Neural cell (in vitro differentiated cells): ENCODE data around the gene PLEKHA7. TPM values are rescaled to one million over a fixed set of nuclear protein-coding genes. Genes with fewer than 3 reads are reported as not detected.
A peak's percentile ranks its signal among the peaks of the same experiment; 100 is the strongest.

Experiments
- H2AFZ ChIP-seq: fragments of 200-600, 300-800 bp; sonication (generic), shearing (Covaris generic); 2 replicates; pipeline ENCODE4 v1.6.0; 2014; ENCODE audit warnings: low read depth, mild to moderate bottlenecking, antibody characterized with exemption, low read length, moderate library complexity
- H3F3A ChIP-seq: fragments of 200-600 bp; shearing (Covaris generic); 2 replicates; pipeline ENCODE4 v1.6.1; 2016; ENCODE audit warnings: mild to moderate bottlenecking, moderate library complexity, mixed read lengths, antibody characterized with exemption, low read length; ENCODE audit not compliant: insufficient read depth, poor library complexity, severe bottlenecking
- H3K27ac ChIP-seq: fragments of 200-600, 300-800 bp; sonication (generic), shearing (Covaris generic); 2 replicates; pipeline ENCODE4 v1.5.1; 2014; ENCODE audit warnings: mild to moderate bottlenecking, low read length, moderate library complexity
- H3K27me3 ChIP-seq: fragments of 300-800, 200-600 bp; sonication (generic), shearing (Covaris generic); 2 replicates; pipeline ENCODE4 v1.6.0; 2014; ENCODE audit warnings: mild to moderate bottlenecking, low read depth, low read length, moderate library complexity; ENCODE audit not compliant: insufficient read depth
- H3K36me3 ChIP-seq: fragments of 300-800, 200-600 bp; sonication (generic), shearing (Covaris generic); 2 replicates; pipeline ENCODE4 v1.5.1; 2014; ENCODE audit warnings: mild to moderate bottlenecking, antibody characterized with exemption, low read length, moderate library complexity; ENCODE audit not compliant: insufficient read depth
- H3K4me2 ChIP-seq: fragments of 300-800, 200-600 bp; sonication (generic), shearing (Covaris generic); 2 replicates; pipeline ENCODE4 v1.6.0; 2014; ENCODE audit warnings: mild to moderate bottlenecking, low read length
- H3K4me3 ChIP-seq: fragments of 300-800, 200-600 bp; sonication (generic), shearing (Covaris generic); 2 replicates; pipeline ENCODE4 v1.5.1; 2014; ENCODE audit warnings: mild to moderate bottlenecking, low read length, moderate library complexity
- H3K79me2 ChIP-seq: fragments of 200-600 bp; shearing (Covaris generic); replicated peaks from 2 replicates; pipeline ENCODE4 v1.6.0; 2014; ENCODE audit warnings: mild to moderate bottlenecking, low read length, moderate library complexity; ENCODE audit not compliant: insufficient read depth
- H3K9ac ChIP-seq: fragments of 300-800, 200-600 bp; sonication (generic), shearing (Covaris generic); 2 replicates; pipeline ENCODE4 v1.6.1; 2016; ENCODE audit warnings: mild to moderate bottlenecking, low read length, mixed read lengths
- H3K9me2 ChIP-seq: fragments of 200-600 bp; shearing (Covaris generic); 2 replicates; pipeline ENCODE4 v1.6.1; 2016; ENCODE audit warnings: mild to moderate bottlenecking, low read length, mixed read lengths; ENCODE audit not compliant: insufficient read depth
- H3K9me3 ChIP-seq: fragments of 200-600, 300-800 bp; sonication (generic), shearing (Covaris generic); 2 replicates; pipeline ENCODE4 v1.6.1; 2016; ENCODE audit warnings: mild to moderate bottlenecking, mixed run types, low read length, moderate library complexity, mixed read lengths
- H4K20me1 ChIP-seq: fragments of 200-600 bp; shearing (Covaris generic); 2 replicates; pipeline ENCODE4 v1.6.1; 2016; ENCODE audit warnings: mild to moderate bottlenecking, mixed run types; ENCODE audit not compliant: insufficient read depth
- EP300 ChIP-seq: fragments of 450-650 bp; conservative IDR thresholded peaks from 2 replicates; pipeline ENCODE4 v1.6.1; 2014; ENCODE audit warnings: antibody characterized with exemption, mild to moderate bottlenecking, moderate library complexity; ENCODE audit not compliant: poor library complexity, severe bottlenecking
- EZH2 ChIP-seq: fragments of 200-600, 300-800 bp; shearing (Covaris generic), sonication (generic); IDR thresholded peaks from 2 replicates; pipeline ENCODE4 v1.6.1; 2014; ENCODE audit warnings: antibody characterized with exemption, low read length, borderline replicate concordance, mild to moderate bottlenecking; ENCODE audit not compliant: insufficient read depth, poor library complexity, severe bottlenecking
- MXI1 ChIP-seq: fragments of 450-650 bp; conservative IDR thresholded peaks from 2 replicates; pipeline ENCODE4 v1.6.1; 2014; ENCODE audit warnings: antibody characterized with exemption, mild to moderate bottlenecking; ENCODE audit not compliant: poor library complexity, severe bottlenecking
- POLR2AphosphoS5 ChIP-seq: IDR thresholded peaks from 2 replicates; pipeline ENCODE4 v1.6.1; 2012
- RAD21 ChIP-seq: fragments of 450-650 bp; conservative IDR thresholded peaks from 2 replicates; pipeline ENCODE4 v1.6.1; 2014; ENCODE audit warnings: antibody characterized with exemption, mild to moderate bottlenecking, moderate library complexity
- SMC3 ChIP-seq: fragments of 450-650 bp; conservative IDR thresholded peaks from 2 replicates; pipeline ENCODE4 v1.6.1; 2014; ENCODE audit warnings: antibody characterized with exemption, mild to moderate bottlenecking, moderate library complexity; ENCODE audit not compliant: poor library complexity
- TAF1 ChIP-seq: IDR thresholded peaks from 2 replicates; pipeline ENCODE4 v1.6.1; 2012; ENCODE audit warnings: low read depth
- polyA plus RNA-seq: library from polyadenylated mRNA; depleted of rRNA; stranded (reverse); fragments of >200 nt; gene quantifications from 2 replicates; pipeline ENCODE4 v1.2.3, GENCODE V29; 2014
- TF ChIP-seq, protein P1 (sequence below): fragments of 450-650 bp; IDR thresholded peaks from 2 replicates; pipeline ENCODE4 v1.5.1; 2014; ENCODE audit warnings: antibody characterized with exemption, mild to moderate bottlenecking, moderate library complexity; ENCODE audit not compliant: poor library complexity, severe bottlenecking
- TF ChIP-seq, protein P2 (sequence below): IDR thresholded peaks from 2 replicates; pipeline ENCODE4 v1.6.1; 2012; ENCODE audit warnings: borderline replicate concordance

Gene PLEKHA7
- polyA plus RNA-seq, 1 donor from 2014 or later: 45.7 TPM

DNA sequence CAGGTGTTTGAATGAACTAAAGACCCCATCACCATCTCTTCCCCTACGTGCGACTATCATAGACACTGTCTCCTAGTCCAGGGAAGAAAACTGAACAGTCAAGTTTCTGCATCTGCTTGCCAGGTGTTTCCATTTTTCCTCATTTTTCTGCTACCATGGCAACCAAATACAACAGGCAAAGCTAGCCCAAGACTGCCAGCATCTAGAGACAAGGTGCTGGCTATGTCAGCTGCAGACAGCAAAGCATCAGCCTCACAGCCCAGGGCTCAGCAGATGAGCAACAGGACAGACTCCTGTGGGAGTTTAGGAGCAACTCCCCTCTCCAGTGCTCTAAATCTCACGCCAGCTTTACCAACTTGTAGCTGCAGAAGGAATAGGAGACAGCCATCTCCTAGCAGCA is 151.5 kb downstream of the PLEKHA7 start:
- Histone ChIP-seq H3K9me2 (no peaks in the 10 kb centered on the region), H3K4me3 (peak overlapping the region; percentile 68), H3K4me2 (peak overlapping the region; percentile 88), H4K20me1 (no peaks in the 10 kb centered on the region), H3K27me3 (no peaks in the 10 kb centered on the region), H3K36me3 (no peaks in the 10 kb centered on the region), H3K9me3 (no peaks in the 10 kb centered on the region), H2AFZ (no peak overlapping the region), H3K9ac (peak overlapping the region; percentile 63), H3K27ac (peak overlapping the region; percentile 92), H3F3A (peaks cover 4% of the 10 kb centered on the region), H3K79me2 (peaks cover 27% of the 10 kb centered on the region)
- no peak for TF ChIP-seq RAD21
- no peak for TF ChIP-seq EP300
- TF ChIP-seq TAF1: peak; percentile 35
- peak; percentile 52 for TF ChIP-seq POLR2AphosphoS5
- TF ChIP-seq, protein P1, sequence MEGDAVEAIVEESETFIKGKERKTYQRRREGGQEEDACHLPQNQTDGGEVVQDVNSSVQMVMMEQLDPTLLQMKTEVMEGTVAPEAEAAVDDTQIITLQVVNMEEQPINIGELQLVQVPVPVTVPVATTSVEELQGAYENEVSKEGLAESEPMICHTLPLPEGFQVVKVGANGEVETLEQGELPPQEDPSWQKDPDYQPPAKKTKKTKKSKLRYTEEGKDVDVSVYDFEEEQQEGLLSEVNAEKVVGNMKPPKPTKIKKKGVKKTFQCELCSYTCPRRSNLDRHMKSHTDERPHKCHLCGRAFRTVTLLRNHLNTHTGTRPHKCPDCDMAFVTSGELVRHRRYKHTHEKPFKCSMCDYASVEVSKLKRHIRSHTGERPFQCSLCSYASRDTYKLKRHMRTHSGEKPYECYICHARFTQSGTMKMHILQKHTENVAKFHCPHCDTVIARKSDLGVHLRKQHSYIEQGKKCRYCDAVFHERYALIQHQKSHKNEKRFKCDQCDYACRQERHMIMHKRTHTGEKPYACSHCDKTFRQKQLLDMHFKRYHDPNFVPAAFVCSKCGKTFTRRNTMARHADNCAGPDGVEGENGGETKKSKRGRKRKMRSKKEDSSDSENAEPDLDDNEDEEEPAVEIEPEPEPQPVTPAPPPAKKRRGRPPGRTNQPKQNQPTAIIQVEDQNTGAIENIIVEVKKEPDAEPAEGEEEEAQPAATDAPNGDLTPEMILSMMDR: no peak
- TF ChIP-seq EZH2: no peak
- peak; percentile 38 for TF ChIP-seq SMC3
- peak; percentile 85 for TF ChIP-seq MXI1

DNA sequence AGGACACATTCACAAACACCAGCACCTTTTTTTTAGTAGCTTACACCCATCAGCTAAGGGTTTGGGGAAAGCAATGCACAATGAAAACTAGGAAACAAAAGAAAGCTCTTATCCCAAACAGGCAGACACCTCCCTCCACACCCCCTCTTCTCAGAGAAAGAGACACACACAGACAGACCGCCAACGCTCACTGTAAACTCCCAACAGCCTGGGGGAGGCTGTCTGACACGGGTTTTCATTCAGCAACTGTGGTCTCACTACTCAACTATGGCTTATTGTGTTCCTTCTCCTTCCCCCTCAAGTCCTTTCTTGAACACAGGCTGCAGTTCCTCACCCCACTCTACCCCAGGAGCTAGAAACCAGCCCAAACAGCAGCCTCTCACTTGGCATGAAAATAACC is 152.4 kb downstream of the PLEKHA7 start:
- Histone ChIP-seq H3F3A (peaks cover 4% of the 10 kb centered on the region), H3K79me2 (peaks cover 27% of the 10 kb centered on the region), H3K4me2 (peak overlapping the region; percentile 88), H2AFZ (no peak overlapping the region), H3K36me3 (no peaks in the 10 kb centered on the region), H4K20me1 (no peaks in the 10 kb centered on the region), H3K27me3 (no peaks in the 10 kb centered on the region), H3K9me3 (no peaks in the 10 kb centered on the region), H3K27ac (peak overlapping the region; percentile 92), H3K4me3 (peak overlapping the region; percentile 68), H3K9me2 (no peaks in the 10 kb centered on the region), H3K9ac (peak overlapping the region; percentile 63)
- TF ChIP-seq, protein P2, sequence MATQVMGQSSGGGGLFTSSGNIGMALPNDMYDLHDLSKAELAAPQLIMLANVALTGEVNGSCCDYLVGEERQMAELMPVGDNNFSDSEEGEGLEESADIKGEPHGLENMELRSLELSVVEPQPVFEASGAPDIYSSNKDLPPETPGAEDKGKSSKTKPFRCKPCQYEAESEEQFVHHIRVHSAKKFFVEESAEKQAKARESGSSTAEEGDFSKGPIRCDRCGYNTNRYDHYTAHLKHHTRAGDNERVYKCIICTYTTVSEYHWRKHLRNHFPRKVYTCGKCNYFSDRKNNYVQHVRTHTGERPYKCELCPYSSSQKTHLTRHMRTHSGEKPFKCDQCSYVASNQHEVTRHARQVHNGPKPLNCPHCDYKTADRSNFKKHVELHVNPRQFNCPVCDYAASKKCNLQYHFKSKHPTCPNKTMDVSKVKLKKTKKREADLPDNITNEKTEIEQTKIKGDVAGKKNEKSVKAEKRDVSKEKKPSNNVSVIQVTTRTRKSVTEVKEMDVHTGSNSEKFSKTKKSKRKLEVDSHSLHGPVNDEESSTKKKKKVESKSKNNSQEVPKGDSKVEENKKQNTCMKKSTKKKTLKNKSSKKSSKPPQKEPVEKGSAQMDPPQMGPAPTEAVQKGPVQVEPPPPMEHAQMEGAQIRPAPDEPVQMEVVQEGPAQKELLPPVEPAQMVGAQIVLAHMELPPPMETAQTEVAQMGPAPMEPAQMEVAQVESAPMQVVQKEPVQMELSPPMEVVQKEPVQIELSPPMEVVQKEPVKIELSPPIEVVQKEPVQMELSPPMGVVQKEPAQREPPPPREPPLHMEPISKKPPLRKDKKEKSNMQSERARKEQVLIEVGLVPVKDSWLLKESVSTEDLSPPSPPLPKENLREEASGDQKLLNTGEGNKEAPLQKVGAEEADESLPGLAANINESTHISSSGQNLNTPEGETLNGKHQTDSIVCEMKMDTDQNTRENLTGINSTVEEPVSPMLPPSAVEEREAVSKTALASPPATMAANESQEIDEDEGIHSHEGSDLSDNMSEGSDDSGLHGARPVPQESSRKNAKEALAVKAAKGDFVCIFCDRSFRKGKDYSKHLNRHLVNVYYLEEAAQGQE: no peak
- TF ChIP-seq MXI1 (no peak), EP300 (no peak), POLR2AphosphoS5 (no peak), SMC3 (no peak), TAF1 (no peak), EZH2 (no peak), RAD21 (no peak)
- TF ChIP-seq, protein P1: no peak
